ENCODE results near the gene CEP112.
"Not testable (repeated sequence)": the region's sequence is repeated elsewhere in the genome, so short reads cannot be mapped to it uniquely, and the experiment has no call there.

CEP112 gene

GRCh38 chr17:66210208-66210574 is 18.3 kb upstream of the CEP112 start:
- DNase-seq: no peak

- DNase-seq: no peak
These were observed 16.0 kb upstream of the CEP112 start for GRCh38 chr17:66207936-66208335.

- DNase-seq: no peak
These were observed 11.5 kb upstream of the CEP112 start for GRCh38 chr17:66203274-66204015.

GRCh38 chr17:66200685-66201092 is 8.8 kb upstream of the CEP112 start:
- DNase-seq: no peak

GRCh38 chr17:66198242-66198641 is 6.3 kb upstream of the CEP112 start:
- DNase-seq: no peak

- no peak for DNase-seq
These were observed 400 bp upstream of the CEP112 start for GRCh38 chr17:66192378-66192687.

GRCh38 chr17:66190738-66191592 is 968 bp downstream of the CEP112 start:
- no peak for DNase-seq

- DNase-seq: no peak
These were observed 4.2 kb downstream of the CEP112 start for GRCh38 chr17:66187718-66188117.

GRCh38 chr17:66185862-66186261 is 6.1 kb downstream of the CEP112 start:
- DNase-seq: no peak

GRCh38 chr17:66184392-66184791 is 7.5 kb downstream of the CEP112 start:
- no peak for DNase-seq

- no peak for DNase-seq
These were observed 8.4 kb downstream of the CEP112 start for GRCh38 chr17:66183529-66183928.

- no peak for DNase-seq
These were observed 13.3 kb downstream of the CEP112 start for GRCh38 chr17:66178642-66179041.

- DNase-seq: no peak
These were observed 14.9 kb downstream of the CEP112 start for GRCh38 chr17:66177048-66177447.

- DNase-seq: no peak
These were observed 16.0 kb downstream of the CEP112 start for GRCh38 chr17:66175892-66176291.

- no peak for DNase-seq
These were observed 19.2 kb downstream of the CEP112 start for GRCh38 chr17:66172691-66173223.

GRCh38 chr17:66172144-66172543 is 19.8 kb downstream of the CEP112 start:
- DNase-seq: no peak

- no peak for DNase-seq
These were observed 20.2 kb downstream of the CEP112 start for GRCh38 chr17:66171692-66172091.

- no peak for DNase-seq
These were observed 20.8 kb downstream of the CEP112 start for GRCh38 chr17:66171172-66171571.

GRCh38 chr17:66169839-66170238 is 22.1 kb downstream of the CEP112 start:
- DNase-seq: no peak

- DNase-seq: no peak
These were observed 24.6 kb downstream of the CEP112 start for GRCh38 chr17:66167189-66167815.

GRCh38 chr17:66165537-66166123 is 26.3 kb downstream of the CEP112 start:
- DNase-seq: no peak

- DNase-seq: not testable (repeated sequence)
These were observed 36.9 kb downstream of the CEP112 start for GRCh38 chr17:66155055-66155454.

- DNase-seq: no peak
These were observed 39.2 kb downstream of the CEP112 start for GRCh38 chr17:66152756-66153155.
